HL-60 (cell line): ENCODE data around the gene FGF12.

Experiments used
- DNase-seq, 2 experiments: peaks; one replicate each; pipeline ENCODE4 v3.0.0-alpha.2; 2010 to 2020; ENCODE audit warnings: low read depth in 1 of 2, low spot score in 1 of 2
- H3K27ac ChIP-seq: fragments of 250-450 bp; sonication (Bioruptor Pico); replicated peaks from 2 replicates; pipeline ENCODE4 v1.5.1; 2020; ENCODE audit warnings: mild to moderate bottlenecking, moderate library complexity
- H3K27me3 ChIP-seq: fragments of 250-450 bp; sonication (Bioruptor Pico); 2 replicates; pipeline ENCODE4 v1.5.1; 2021; ENCODE audit warnings: mild to moderate bottlenecking, moderate library complexity; ENCODE audit not compliant: insufficient read depth, poor library complexity, severe bottlenecking
- H3K4me3 ChIP-seq: replicated peaks from 2 replicates; pipeline ENCODE4 v1.5.1; 2011; ENCODE audit warnings: mild to moderate bottlenecking, control low read depth, low read length; ENCODE audit not compliant: insufficient read depth
- CTCF ChIP-seq: IDR thresholded peaks from one replicate; pipeline ENCODE4 v1.5.1; 2011; ENCODE audit warnings: low read length, control low read depth, inconsistent platforms; ENCODE audit not compliant: insufficient read depth
- GABPA ChIP-seq: IDR thresholded peaks from 2 replicates; pipeline ENCODE4 v1.6.1; 2012; ENCODE audit warnings: low read depth
- POLR2AphosphoS5 ChIP-seq: IDR thresholded peaks from 2 replicates; pipeline ENCODE4 v1.6.1; 2012; ENCODE audit warnings: low read depth
- REST ChIP-seq: IDR thresholded peaks from 2 replicates; pipeline ENCODE4 v1.6.1; 2012; ENCODE audit warnings: low read depth; ENCODE audit not compliant: insufficient replicate concordance
- SPI1 ChIP-seq: IDR thresholded peaks from 2 replicates; pipeline ENCODE4 v1.6.1; 2012; ENCODE audit warnings: low read depth, mild to moderate bottlenecking, borderline replicate concordance

FGF12 gene

DNA sequence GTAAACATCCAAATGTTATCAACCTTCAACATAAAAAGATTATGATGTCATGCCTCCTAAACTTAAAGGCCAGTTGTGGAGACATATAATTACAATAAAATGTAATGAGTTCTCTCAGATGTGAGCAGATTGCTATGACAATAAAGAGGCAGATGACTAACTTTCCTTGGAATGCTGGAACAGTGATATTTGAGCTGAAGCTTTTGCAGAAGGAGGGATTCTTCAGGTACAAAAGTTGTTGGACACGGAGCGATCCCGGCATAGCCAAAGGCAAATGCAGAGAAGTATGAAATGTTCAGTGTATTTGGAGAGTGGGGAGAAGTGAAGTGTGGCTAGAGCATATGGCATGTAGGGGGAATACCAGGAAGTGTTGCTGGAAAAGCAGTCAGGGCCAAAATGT, 520.1 kb downstream of the FGF12 start:
- Histone ChIP-seq H3K4me3 (no peak overlapping the region), H3K27ac (no peak overlapping the region), H3K27me3 (no peaks in the 10 kb centered on the region)
- no peak for DNase-seq
- TF ChIP-seq CTCF (no peak), GABPA (no peak), POLR2AphosphoS5 (no peak), REST (no peak), SPI1 (no peak)

DNA sequence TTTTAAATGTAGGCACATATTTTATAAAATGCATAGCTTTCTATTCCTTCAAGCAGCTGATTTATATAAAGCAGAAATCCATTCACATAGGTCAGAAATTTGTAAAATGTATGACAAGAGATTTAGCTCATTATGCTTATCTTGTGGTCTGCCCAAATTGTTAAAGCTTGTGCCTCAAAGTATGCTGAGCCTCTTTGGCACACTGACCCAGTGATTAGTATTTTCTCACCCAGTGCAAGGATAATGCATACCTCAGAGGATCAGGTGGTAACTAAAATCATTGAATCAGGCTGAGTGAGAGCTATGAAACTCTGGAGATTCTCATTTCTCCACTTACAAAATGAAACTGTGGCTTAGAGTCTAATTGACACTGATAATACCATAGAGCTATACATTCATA, 533.3 kb downstream of the FGF12 start:
- no peak for DNase-seq
- no peaks in the 10 kb centered on the region for H3K27me3 ChIP-seq

More for the DNA sequence above, 533.3 kb downstream of the FGF12 start:
- TF ChIP-seq REST = no peak
- TF ChIP-seq GABPA = no peak
- TF ChIP-seq POLR2AphosphoS5 = no peak
- no peak for TF ChIP-seq CTCF
- TF ChIP-seq SPI1 = no peak
- Histone ChIP-seq H3K4me3 (no peak overlapping the region), H3K27ac (no peak overlapping the region)
